Stimulated activated CD4-positive, alpha-beta T cell treated with anti-CD3 and anti-CD28 coated beads, TNF-alpha, amount 100 ng/mL, for 48 hours (primary cell): ENCODE data around the gene DLG2.
"Not testable (repeated sequence)": the region's sequence is repeated elsewhere in the genome, so short reads cannot be mapped to it uniquely, and the experiment has no call there.

Experiments
- DNase-seq, 3 donors: peaks; one replicate each; pipeline ENCODE4 v3.0.0-alpha.2; 2020; ENCODE audit warnings: low read depth in 3 of 3

DLG2 gene

DNA sequence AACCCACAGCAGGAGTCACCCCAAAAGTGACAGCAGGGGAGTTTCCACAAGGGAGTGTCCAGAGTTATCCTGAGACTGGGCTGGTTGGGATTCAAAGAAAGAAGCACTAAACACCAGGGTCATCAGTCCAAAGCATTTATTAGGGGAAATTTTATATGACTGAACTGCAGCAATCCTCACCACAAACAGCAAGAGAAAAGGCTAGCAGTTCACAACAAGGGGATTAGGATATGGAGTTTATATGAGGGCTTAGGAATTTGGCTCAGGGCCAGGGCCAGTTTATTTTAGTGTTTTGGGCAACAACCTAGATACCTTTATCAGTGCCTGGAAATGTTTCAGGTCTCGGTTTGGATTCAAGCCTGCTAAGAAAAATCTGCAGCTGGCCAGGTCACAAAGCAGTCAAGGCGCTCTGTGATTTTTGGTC, 16.1 kb upstream of the DLG2 start:
- no peak for DNase-seq

DNA sequence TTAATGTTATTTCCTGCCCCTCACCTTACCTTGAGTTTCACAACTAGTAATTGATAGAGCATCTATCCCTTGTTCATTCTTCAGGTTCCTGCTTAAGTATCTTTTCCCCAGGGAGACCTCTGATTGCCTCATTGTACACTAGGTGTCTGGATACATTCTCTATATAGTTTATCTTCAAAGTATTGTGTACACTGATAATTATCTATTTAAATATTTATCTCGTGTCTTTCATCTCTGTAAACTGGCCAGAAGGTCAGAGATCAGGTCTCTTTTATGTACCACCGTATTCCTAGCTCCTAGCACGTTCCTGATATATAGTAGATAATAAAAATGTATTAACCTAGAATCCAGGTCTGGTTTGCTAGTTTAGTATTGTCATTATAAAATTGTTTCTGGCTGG, 7.6 kb upstream of the DLG2 start:
- no peak for DNase-seq

DNA sequence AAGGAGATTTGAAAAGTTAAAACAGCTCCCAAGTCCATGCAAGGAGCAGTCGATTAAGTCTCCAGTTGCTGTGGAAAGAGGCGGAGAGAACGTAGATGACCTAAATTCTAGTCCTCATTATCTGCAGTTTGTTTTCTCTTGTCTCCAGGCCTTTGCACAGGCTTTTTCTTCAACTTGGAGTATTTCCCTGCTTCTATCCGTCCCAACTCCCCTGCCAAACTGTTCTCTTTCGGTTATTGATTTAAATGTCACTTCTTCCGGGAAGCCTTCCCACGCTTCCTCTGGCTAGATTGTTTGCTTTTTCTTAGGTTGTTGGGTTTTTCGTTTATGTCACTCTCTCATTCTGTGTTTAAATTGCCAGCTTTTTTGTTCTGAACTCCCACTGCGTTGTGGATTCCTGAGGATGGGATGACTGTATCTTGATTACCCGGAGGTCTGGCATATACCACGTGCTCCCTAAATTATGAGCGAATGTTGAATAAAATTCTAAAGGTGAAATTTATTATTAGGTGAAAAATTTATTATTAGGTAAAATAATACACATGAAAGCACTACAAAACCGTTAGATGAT, 1.7 kb upstream of the DLG2 start:
- peak in 1 of 3 donors; percentile 23 for DNase-seq

DNA sequence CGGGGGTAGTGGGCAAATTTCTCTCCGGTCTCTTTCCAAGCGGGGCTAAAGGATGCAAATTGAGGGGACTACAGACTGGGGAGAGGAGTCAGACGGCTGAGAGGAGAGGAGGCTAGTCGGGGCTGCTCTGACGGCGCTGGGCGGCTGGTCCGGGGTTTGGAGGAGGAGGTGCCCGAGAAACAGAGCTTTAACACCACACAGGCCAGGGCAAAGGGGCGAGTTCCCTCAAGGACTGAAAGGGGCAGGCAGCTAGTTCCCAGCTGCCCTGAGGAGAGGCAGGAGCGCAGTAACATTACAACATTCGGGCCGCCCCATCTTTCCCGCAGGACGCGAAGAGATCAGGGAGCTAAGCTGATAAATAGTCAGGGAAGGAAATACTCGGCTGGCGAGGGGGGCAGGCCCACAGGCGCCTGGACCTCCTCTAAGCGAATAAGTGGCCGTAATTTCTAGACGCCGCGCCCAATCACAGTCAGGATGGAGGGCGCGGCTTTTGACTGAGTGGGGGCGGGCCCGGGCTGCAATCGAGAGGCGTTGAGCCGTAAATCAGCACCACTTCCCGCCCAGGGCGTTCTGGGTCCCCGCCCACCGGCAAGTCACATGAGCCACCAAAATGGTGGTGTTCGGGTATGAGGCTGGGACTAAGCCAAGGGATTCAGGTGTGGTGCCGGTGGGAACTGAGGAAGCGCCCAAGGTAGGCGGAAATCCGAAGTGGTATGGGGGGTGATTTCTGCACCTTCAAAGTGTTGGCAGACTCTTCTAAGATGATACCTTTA, 1.0 kb upstream of the DLG2 start, which contains the start of gene TMEM126B:
Gene TMEM126B (plus strand): TSS at position 596 of the 773 bp plus-strand sequence. CDS start 15 bp downstream, at position 611.
- DNase-seq, result peak; percentile 92 to 97 (median 93)

DNA sequence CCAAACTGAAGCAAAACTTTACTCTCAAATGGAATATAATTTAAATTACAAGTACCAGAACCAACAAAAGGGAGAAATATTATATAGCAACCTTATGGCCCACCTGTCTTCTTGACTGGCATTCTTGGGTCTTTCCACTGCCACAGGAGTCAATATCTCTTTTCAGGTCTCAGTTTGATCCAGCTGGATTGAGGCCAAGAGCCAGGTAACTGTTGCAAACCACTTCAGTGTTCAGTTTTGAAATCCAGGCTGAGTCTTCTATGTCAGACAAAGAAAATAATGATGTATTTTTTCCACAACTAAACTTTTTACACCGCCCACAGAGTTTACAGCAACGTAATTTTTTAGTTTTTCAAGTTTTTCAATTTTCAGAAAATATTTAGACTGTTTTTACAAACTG, 648 bp downstream of the DLG2 start:
- DNase-seq, result no peak

DNA sequence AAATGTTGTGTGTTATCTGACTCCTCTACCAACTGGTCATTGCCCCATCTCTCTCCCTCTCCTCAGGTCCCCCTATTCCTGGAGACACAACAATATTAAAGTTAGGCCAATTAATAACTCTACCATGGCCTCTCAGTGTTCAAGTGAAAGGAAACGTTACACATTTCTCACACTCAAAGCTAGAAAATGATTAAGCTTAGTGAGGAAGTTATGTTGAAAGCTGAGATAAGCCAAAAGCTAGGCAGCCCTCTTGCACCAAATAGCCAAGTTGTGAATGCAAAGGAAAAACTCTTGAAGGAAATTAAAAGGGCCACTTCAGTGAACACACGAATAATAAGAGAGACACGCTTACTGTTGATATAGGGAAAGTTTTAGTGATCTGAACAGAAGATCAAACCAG, 6.9 kb downstream of the DLG2 start:
- DNase-seq, result no peak

DNA sequence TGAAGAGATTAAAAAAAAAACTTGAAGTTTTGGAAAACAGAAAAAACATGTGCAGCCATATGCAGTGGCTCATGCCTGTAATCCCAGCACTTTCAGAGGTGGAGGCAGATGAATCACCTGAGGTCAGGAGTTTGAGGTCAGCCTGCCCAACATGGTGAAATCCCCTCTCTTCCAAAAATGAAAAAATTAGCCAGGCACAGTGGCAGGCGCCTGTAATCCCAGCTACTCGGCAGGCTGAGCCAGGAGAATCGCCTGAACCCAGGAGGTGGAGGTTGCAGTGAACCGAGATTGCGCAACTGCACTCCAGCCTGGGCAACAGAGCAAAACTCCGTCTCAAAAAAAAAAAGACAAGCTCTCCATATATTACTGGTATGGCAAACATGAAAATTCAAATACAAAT, 7.6 kb downstream of the DLG2 start:
- no peak for DNase-seq

DNA sequence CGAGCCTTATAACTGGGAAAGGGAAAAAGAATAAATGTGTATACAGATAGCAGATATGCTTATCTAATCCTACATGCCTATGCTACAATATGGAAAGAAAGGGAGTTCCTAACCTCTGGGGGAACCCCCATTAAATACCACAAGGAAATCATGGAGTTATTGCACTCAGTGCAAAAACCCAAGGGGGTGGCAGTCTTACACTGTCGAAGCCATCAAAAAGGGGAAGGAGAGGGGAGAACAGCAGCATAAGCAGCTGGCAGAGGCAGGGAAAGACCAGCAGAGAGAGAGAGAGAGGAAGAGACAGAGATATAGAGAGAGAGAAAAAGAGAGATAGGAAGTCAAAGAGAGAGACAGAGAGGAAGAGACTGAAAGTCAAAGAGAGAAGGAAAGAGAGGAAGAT, 15.5 kb downstream of the DLG2 start:
- not testable (repeated sequence) for DNase-seq

DNA sequence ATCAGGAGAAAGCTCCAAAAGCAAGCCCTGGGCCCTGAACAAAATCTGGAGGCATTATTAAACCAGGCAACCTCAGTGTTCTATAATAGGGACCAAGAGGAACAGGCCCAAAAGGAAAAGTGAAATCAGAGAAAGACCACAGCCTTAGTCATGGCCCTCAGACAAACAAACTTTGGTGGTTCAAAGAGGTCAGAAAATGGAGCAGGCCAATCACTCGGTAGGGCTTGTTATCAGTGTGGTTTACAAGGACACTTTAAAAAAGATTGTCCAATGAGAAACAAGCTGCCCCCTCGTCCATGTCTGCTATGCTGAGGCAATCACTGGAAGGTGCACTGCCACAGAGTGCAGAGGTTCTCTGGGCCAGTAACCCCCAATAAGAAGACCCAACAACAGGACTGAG, 17.9 kb downstream of the DLG2 start:
- DNase-seq, result not testable (repeated sequence)

DNA sequence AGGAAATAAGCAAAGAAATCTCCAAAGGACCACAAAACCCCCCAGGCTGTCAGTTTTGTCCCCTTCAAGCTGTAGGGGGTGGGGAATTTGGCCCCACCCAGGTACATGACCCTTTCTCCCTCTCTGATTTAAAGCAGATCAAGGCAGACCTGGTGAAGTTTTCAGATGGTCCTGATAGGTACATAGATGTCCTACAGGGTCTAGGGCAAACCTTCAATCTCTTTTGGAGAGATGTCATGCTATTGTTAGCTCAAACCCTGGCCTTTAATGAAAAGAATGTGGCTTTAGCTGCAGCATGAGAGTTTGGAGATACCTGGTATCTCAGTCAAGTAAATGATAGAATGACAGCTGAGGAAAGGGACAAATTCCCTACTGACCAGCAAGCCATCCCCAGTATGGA, 18.5 kb downstream of the DLG2 start:
- not testable (repeated sequence) for DNase-seq

DNA sequence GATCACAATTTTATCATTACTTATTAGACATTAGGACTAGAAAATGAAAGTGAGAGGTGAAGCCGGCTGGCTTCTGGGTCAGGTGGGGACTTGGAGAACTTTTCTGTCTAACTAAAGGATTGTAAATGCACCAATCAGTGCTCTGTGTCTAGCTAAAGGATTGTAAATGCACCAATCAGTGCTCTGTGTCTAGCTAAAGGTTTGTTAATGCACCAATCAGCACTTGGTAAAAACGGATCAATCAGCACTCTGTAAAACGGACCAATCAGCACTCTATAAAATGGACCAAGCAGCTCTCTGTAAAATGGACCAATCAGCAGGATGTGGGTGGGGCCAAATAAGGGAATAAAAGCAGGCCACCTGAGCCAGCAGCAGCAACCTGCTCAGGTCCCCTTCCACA, 20.9 kb downstream of the DLG2 start:
- DNase-seq, result not testable (repeated sequence)

DNA sequence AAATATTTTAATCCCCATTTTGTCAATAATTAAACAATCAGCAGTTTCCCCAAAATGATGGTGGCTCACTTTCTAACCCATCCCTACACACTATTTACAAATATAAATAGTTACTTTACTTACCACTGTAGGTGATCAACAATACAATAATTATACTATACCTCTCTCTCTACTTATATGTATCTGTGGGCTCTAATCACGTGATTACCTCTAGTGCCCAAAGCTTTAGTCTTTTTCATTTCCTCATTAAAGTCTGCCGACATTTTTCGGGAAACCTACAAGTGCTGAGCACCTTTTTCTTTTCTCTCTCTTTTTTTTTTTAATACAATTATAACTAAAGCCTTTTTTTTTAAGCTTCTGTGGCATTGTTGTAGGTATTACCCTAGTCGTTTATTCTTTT, 23.9 kb downstream of the DLG2 start:
- DNase-seq, result no peak

DNA sequence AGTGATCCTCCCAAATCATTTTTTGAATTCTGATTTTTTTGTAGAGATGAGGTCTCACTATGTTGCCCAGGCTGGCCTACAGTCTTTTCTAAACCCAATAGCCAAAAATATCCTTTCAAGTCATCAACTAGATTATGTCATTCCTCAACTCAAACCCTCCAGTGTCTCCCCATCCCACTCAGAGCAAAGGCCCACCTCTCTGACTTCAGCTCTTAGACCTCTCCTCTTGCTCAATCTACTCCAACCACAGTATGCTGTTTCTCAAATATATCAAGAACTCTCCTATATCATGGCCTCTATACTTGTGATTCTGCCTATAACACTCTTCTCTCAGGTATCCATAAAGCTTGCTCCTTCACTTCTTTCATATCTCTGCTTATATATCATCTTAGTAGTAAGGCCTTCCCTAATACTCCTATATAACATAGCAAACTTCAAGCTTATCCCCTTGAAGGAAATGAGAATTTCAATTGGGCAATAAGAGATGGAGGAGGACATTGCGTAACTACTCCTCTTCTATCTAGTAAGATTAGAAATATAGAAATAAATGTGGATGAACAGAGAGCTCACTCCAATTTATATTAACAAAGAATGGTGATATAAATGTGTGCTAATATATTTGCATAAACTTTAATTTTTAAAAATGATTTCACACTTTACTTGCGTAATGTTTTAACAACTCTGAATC, 24.5 kb downstream of the DLG2 start:
- DNase-seq, result no peak

DNA sequence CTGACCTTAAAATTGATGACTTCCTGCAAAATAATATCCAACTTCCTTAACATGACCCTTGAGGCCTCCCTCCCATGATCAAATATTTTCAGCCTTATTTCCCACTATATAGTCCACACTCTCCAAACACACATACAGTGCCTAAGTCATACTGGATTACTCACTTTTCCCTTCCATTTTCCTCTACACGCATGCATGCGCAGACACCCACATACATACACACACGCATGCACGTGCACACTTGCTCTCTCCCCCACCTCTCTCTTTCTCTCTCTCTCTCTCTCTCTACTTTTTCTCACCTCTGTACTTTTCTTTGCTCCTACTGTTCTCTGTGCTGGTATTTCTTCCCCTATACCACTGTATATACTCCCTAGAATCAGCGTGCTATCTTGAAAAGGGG, 28.1 kb downstream of the DLG2 start:
- DNase-seq, result no peak

DNA sequence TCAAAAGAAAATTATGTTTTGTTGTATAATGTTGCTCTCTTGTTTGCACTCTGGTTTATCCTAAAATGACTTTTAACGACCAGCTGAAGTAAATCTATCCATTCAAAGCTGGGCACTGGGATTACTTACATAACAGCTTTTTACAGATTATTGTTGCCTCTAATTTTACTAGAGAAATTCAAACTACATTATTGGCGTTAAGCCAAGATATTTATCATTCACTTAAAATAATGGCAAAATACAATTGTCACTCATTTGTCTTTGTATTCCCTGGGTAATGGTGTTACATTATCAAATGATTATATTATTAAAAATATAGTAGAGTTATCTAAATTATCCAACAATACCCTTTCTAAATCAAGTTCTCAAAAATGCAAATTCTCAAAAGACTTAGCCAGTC, 30.3 kb downstream of the DLG2 start:
- DNase-seq, result no peak

DNA sequence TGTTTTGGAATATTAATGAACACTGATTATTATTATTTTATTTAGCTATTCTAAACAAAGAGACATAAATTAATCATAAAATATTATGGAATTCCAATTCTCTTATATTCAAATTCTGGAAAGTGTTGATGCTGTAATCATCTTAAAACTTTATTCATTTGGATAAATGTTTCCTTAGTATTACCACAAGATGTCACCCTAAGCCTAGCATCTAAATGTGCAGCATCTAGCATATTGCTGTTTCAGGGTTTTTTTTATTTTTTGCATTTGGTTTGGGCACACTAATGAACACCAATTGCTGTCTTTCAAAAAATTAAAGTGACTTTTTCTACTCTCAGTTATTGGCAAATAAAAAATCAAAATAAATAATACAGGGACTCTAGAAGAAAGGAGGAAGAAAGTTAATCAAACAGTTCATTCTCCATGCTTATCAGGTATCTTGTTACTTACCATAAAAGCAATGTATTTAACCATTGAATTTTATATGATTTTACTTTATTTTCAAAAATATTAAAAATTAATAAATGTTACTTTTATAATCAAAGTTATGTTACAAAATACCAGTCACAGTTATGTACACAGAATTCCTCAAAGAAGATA, 31.8 kb downstream of the DLG2 start:
- DNase-seq, result no peak

DNA sequence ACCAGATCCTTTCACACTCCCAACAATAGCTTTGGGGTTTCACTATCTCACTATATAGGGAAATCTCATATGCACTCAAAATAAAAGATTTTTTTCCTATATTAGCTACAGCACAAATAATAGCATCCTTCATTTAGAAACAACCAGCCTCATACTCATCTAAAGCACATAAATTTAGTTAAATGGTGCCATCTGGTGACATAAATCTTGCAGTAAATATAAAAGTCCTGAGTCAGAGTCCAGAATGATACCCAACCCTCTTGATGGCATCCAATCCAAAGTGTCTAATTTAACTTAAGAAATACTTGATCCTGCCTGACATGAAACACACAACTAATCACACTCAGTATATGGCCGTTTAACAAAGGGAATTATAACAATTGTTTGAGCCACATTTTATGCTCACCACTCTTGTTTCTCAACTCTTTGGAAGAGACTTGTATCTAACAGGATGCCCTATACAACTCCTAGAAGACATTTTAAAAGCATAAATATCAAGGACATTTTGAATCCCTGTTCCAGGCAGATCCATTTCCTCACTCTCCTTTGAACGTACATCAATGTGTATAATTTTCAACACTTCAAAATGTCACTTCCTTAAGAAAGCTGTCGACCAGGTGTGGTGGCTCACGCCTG, 36.2 kb downstream of the DLG2 start:
- no peak for DNase-seq

DNA sequence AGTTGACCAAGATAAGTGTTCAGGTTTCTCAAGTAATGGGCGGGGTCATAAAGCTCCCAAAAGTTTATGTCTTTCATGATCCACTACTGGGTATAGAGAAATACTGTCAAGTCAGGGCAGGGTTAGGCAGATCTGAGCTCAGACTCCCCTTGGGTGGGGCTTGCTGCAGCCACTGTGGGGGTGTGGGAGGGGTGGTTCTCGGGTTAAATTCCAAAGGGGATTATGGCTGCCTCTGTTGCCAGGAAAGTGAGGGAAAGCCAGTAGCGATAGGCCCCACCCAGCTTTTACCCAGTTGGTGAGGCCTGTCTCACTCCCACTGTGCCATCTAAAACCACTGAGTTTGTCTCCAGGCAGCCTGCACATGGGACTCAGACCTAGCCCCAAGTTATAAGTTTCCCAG, 37.8 kb downstream of the DLG2 start:
- DNase-seq, result no peak

DNA sequence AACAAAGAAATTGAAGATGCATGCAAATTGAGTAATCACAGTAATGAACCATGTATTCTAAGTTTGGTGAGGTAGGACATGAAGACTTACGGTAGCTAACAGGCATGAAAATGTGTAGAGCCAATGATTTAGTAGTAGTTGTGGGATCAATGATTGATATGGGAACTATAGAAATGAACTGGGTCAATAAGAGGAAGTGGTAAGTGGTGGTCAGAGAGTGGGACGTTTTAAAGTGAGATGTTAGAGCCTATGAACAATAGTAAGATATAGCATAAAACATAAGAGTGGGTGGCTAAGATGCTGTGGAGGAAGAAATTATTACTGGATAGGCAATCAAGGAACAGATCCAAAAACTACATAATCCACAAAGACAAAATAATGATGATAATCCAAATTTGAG, 45.0 kb downstream of the DLG2 start:
- no peak for DNase-seq

DNA sequence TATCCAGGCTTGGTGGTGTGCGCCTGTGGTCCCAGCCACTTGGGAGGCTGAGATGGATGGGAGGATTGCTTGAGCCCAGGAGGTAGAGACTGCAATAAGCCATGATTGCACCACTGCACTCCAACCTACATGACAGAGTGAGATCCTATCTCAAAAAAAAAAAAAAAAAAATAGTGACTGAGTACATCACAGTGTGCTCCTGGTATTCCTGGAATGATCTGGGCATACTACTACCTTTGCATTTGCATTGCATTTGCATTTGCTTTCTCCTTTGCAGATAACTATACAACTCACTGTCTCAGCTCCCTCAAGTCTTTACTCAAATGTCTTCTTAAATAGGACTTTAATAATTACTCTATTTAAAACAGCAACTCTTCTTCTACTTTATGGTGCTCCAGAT, 51.8 kb downstream of the DLG2 start:
- DNase-seq, result no peak

DNA sequence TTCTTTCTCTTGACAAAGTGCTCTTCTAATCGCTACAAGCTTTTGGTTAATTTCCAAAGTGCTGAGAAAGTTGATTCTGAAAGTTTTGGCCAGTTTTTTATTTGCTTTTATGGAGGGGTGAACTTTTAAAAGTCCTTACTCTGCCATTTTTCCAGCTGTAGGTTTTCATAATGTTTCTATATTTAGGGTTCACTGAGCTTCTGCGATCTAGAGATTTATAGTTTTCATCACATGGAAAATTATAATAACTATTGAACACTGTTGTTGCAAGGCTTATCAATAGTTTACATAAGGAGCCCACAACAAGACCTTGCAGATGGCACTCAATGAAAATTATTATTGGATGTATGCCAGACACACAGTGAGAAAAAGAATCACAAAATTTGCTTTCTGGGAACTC, 55.1 kb downstream of the DLG2 start:
- DNase-seq, result no peak

DNA sequence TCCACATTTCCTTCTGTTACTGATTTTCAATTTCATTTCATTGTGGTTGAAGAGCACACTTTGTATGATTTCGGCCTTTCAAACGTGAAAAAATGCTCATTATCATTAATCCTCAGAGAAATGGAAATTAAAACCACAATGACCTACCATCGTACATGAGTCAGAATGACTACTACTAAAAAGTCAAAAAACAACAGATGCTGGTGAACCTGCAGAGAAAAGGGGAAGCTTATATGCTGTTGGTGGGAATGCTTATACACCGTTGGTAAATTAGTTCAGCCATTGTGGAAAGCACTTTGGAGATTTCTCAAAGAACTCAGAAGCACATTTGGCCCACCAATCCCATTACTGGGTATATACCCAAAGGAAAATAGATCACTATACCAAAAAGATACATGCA, 57.6 kb downstream of the DLG2 start:
- DNase-seq, result no peak
